ENCODE results near the gene ITPR1. TPM values are rescaled to one million over a fixed set of nuclear protein-coding genes. Genes with fewer than 3 reads are reported as not detected.

ITPR1 gene
- total and polyA plus RNA-seq, 2 of the 4 experiments (the other 2 are of a cell fraction) = 1.8 to 5.7 TPM

GRCh38 chr3:4794331-4794730, 301.2 kb downstream of the ITPR1 start:
- no peaks in the 10 kb centered on the region for H4K20me1 ChIP-seq (ENCODE audit: insufficient read depth, low read length)
- H2AFZ ChIP-seq (replicated peaks; ENCODE audit: low read length, poor library complexity) = no peak overlapping the region
- intact Hi-C loops (cut with micrococcal nuclease) (no loop called here), in situ Hi-C loops (cut with MboI; ENCODE audit: low sequenced_read_pairs) (no loop called here), dilution Hi-C loops (cut with HindIII; ENCODE audit: low sequenced_read_pairs, unreplicated experiment) (no loop called here)
- H3K27me3 ChIP-seq (ENCODE audit: control insufficient read depth, insufficient read depth, low read length) = no peaks in the 10 kb centered on the region
- H4K91ac ChIP-seq (ENCODE audit: insufficient read depth, low read depth, low read length) = no peak overlapping the region
- H3K27ac ChIP-seq (ENCODE audit: insufficient read depth, low read length) = no peak overlapping the region
- no peak overlapping the region for H3K18ac ChIP-seq (ENCODE audit: low read depth, low read length)
- no peak overlapping the region for H2BK5ac ChIP-seq (ENCODE audit: low read depth, low read length, poor library complexity, severe bottlenecking)
- H2AK9ac ChIP-seq (replicated peaks; ENCODE audit: low read depth, low read length, poor library complexity) = no peak overlapping the region
- no TSS peak for BruUV-seq (replicated peaks)
- H3K4me1 ChIP-seq (ENCODE audit: control insufficient read depth, insufficient read depth, low read length) = no peaks in the 10 kb centered on the region
- no peak overlapping the region for H4K5ac ChIP-seq (ENCODE audit: low read depth, low read length)
- H3K23ac ChIP-seq (ENCODE audit: low read depth, low read length) = no peak overlapping the region
- no peak overlapping the region for H3K4me2 ChIP-seq (ENCODE audit: low read depth, low read length)
- H2BK120ac ChIP-seq (ENCODE audit: low read depth, low read length) = no peak overlapping the region
- no CpG with 5 or more reads among the region's 7 CpGs for WGBS, 2 experiments (ENCODE audit: extremely low coverage in 2 of 2, insufficient read length in 1 of 2)
- H3K56ac ChIP-seq (ENCODE audit: extremely low read depth, insufficient read depth, low read length) = no peak overlapping the region
- no peak overlapping the region for H3K4me3 ChIP-seq (ENCODE audit: insufficient read depth, low read depth, low read length)
- DNase-seq (no peak), ATAC-seq (ENCODE audit: low read depth) (no peak)
- ChIA-PET POLR2A (ENCODE audit: unreplicated experiment) (no interaction called here), CTCF (no interaction called here)
- no peak overlapping the region for H3K4ac ChIP-seq (ENCODE audit: low read depth, low read length)
- no peaks in the 10 kb centered on the region for H3K36me3 ChIP-seq (ENCODE audit: control insufficient read depth, insufficient read depth, low read length)
- H4K8ac ChIP-seq (ENCODE audit: low read depth in 2 of 2, low read length in 2 of 2) = no peak overlapping the region
- no peak overlapping the region for H3K9ac ChIP-seq (ENCODE audit: low read depth, low read length)
- H2BK20ac ChIP-seq (ENCODE audit: low read depth, low read length) = no peak overlapping the region
- no peaks in the 10 kb centered on the region for H3K79me1 ChIP-seq (ENCODE audit: low read depth in 1 of 2, low read length in 2 of 2)
- no peak overlapping the region for H3K14ac ChIP-seq (replicated peaks; ENCODE audit: low read depth, low read length)
- H3K9me1 ChIP-seq (ENCODE audit: insufficient read depth, low read length) = no peaks in the 10 kb centered on the region
- no peak overlapping the region for H2AK5ac ChIP-seq (ENCODE audit: low read depth, low read length)
- TF ChIP-seq MAFK (IDR thresholded peaks at IDR 0.05; ENCODE audit: low read depth, low read length) (no peak), RFX5 (IDR thresholded peaks at IDR 0.05; ENCODE audit: low read depth, low read length) (no peak), CHD1 (IDR thresholded peaks at IDR 0.05; ENCODE audit: low read depth, low read length) (no peak), ELK1 (IDR thresholded peaks at IDR 0.05; ENCODE audit: borderline replicate concordance, low read depth, low read length) (no peak), BHLHE40 (IDR thresholded peaks at IDR 0.05; ENCODE audit: low read depth, low read length) (no peak), USF2 (IDR thresholded peaks at IDR 0.05; ENCODE audit: low read depth, low read length) (no peak)
- H3K9me3 ChIP-seq (ENCODE audit: control insufficient read depth, insufficient read depth, low read length) = peaks cover 10% of the 10 kb centered on the region
- no peak overlapping the region for H2BK15ac ChIP-seq (ENCODE audit: low read depth, low read length)
